ENCODE results near the gene HBM.
"Not testable (repeated sequence)": the region's sequence is repeated elsewhere in the genome, so short reads cannot be mapped to it uniquely, and the experiment has no call there.

Gene HBM

GRCh38 chr16:146646-147045 is 19.1 kb upstream of the HBM start:
- Histone ChIP-seq H3K4me3 (ENCODE audit: insufficient read length, low read depth) (no peak overlapping the region), H3K9me3 (ENCODE audit: insufficient read depth, low read length) (no peaks in the 10 kb centered on the region), H3K36me3 (ENCODE audit: insufficient read depth, insufficient read length, low read length) (no peaks in the 10 kb centered on the region), H3K9ac (ENCODE audit: insufficient read length, low read depth) (no peak overlapping the region), H3K27me3 (ENCODE audit: insufficient read depth, insufficient read length) (peaks cover 4% of the 10 kb centered on the region), H3K4me1 (ENCODE audit: insufficient read depth, insufficient read length) (peaks cover 9% of the 10 kb centered on the region)
- no peak for TF ChIP-seq YY1 (IDR thresholded peaks at IDR 0.05; ENCODE audit: insufficient read depth, insufficient read length)
- no peak for TF ChIP-seq SUZ12 (IDR thresholded peaks at IDR 0.05; ENCODE audit: extremely low read depth, insufficient read depth, insufficient read length)
- TF ChIP-seq ZNF274 (IDR thresholded peaks at IDR 0.05; ENCODE audit: low read depth, low read length) = no peak
- DNase-seq (ENCODE audit: low read depth, low spot score) = no peak

DNA sequence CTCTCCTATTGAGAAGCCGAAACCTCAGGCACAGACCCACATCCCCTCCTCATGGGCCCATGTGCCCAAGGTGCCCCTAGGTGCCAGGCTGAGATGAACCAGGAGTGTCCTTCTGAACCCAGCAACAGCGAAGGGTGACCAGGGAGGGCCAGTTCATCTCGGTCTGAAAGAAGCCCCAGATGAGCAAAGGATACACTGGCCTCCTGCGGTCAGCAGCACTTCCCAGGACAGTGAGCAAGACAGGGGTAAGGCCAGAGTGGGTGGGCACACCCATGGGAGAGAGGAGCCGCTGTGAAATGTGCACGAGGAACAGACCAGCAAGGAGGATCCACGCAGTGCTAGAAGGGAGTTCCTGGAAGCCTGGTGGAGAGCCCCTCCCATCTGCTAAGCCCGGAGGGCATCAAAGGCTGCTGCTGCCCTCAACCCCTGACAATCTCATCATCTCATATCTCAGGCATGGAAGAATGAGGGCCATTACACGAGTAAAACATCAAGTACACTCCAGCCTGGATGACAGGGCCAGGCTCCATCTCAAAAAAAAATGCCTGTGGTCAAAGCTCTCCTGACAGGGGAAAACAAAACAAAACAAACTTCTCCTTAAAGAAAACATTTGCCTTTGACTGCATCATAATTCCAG is 16.6 kb upstream of the HBM start:
- DNase-seq (ENCODE audit: low read depth, low spot score) = no peak

GRCh38 chr16:152141-153128 is 13.3 kb upstream of the HBM start, which contains the start of gene HBZ:
HBZ (plus strand) TSS chr16:152644; CDS start chr16:152910, 266 bp downstream.
- Histone ChIP-seq H3K36me3 (ENCODE audit: insufficient read depth, insufficient read length, low read length) (no peaks in the 10 kb centered on the region), H3K4me1 (ENCODE audit: insufficient read depth, insufficient read length) (peaks cover 11% of the 10 kb centered on the region), H3K9ac (ENCODE audit: insufficient read length, low read depth) (no peak within 1 kb of the TSS), H3K27me3 (ENCODE audit: insufficient read depth, insufficient read length) (peaks cover 33% of the 10 kb centered on the region), H3K4me3 (ENCODE audit: insufficient read length, low read depth) (no peak within 1 kb of the TSS), H3K9me3 (ENCODE audit: insufficient read depth, low read length) (no peaks in the 10 kb centered on the region)
- TF ChIP-seq ZNF274 (IDR thresholded peaks at IDR 0.05; ENCODE audit: low read depth, low read length) (no peak), SUZ12 (IDR thresholded peaks at IDR 0.05; ENCODE audit: extremely low read depth, insufficient read depth, insufficient read length) (no peak), YY1 (IDR thresholded peaks at IDR 0.05; ENCODE audit: insufficient read depth, insufficient read length) (no peak)
- DNase-seq (ENCODE audit: low read depth, low spot score) = no peak

More for the DNA sequence above, 16.6 kb upstream of the HBM start:
- no peaks in the 10 kb centered on the region for H3K9me3 ChIP-seq (ENCODE audit: insufficient read depth, low read length)
- H3K4me3 ChIP-seq (ENCODE audit: insufficient read length, low read depth) = no peak overlapping the region
- TF ChIP-seq YY1 (IDR thresholded peaks at IDR 0.05; ENCODE audit: insufficient read depth, insufficient read length) = no peak
- no peak for TF ChIP-seq SUZ12 (IDR thresholded peaks at IDR 0.05; ENCODE audit: extremely low read depth, insufficient read depth, insufficient read length)
- no peak for TF ChIP-seq ZNF274 (IDR thresholded peaks at IDR 0.05; ENCODE audit: low read depth, low read length)
- H3K36me3 ChIP-seq (ENCODE audit: insufficient read depth, insufficient read length, low read length) = no peaks in the 10 kb centered on the region
- peak overlapping the region; percentile 16 for H3K9ac ChIP-seq (ENCODE audit: insufficient read length, low read depth)
- H3K4me1 ChIP-seq (ENCODE audit: insufficient read depth, insufficient read length) = peaks cover 9% of the 10 kb centered on the region
- peaks cover 4% of the 10 kb centered on the region for H3K27me3 ChIP-seq (ENCODE audit: insufficient read depth, insufficient read length)

- H3K27me3 ChIP-seq (ENCODE audit: insufficient read depth, insufficient read length) = peaks cover 33% of the 10 kb centered on the region
- H3K4me3 ChIP-seq (ENCODE audit: insufficient read length, low read depth); H3K36me3 ChIP-seq (ENCODE audit: insufficient read depth, insufficient read length, low read length); H3K9ac ChIP-seq (ENCODE audit: insufficient read length, low read depth); DNase-seq (ENCODE audit: low read depth, low spot score); H3K9me3 ChIP-seq (ENCODE audit: insufficient read depth, low read length): not testable (repeated sequence)
- H3K4me1 ChIP-seq (ENCODE audit: insufficient read depth, insufficient read length) = peaks cover 11% of the 10 kb centered on the region
Measured at GRCh38 chr16:153129-153521, 12.7 kb upstream of the HBM start.

DNA sequence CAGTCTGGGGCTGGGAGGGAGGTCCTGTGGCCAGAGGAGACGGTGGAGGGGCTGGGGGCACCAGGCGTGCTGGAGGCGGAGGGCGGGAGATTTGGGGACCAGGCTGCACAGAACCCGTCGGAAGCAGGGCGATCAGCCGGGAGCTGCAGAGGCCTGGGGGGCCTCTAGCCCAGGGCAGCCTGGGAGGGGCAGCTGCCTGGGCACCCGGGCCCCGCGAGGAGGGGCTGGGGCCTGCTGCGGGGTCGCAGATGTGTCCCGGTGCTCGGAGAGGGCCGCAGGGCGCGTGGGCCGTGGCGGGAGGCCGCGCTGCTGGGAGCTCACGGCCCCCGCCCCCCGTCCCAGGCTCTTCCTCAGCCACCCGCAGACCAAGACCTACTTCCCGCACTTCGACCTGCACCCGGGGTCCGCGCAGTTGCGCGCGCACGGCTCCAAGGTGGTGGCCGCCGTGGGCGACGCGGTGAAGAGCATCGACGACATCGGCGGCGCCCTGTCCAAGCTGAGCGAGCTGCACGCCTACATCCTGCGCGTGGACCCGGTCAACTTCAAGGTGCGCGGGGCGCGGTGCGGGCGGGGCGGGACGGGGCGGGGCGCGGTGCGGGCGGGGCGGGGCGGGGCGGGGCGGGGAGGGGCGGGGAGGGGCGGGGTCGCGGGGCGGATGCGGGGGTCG is 12.1 kb upstream of the HBM start:
- not testable (repeated sequence) for H3K4me3 ChIP-seq (ENCODE audit: insufficient read length, low read depth); H3K9me3 ChIP-seq (ENCODE audit: insufficient read depth, low read length); H3K4me1 ChIP-seq (ENCODE audit: insufficient read depth, insufficient read length); H3K9ac ChIP-seq (ENCODE audit: insufficient read length, low read depth); H3K36me3 ChIP-seq (ENCODE audit: insufficient read depth, insufficient read length, low read length); DNase-seq (ENCODE audit: low read depth, low spot score)
- H3K27me3 ChIP-seq (ENCODE audit: insufficient read depth, insufficient read length) = peaks cover 29% of the 10 kb centered on the region

DNA sequence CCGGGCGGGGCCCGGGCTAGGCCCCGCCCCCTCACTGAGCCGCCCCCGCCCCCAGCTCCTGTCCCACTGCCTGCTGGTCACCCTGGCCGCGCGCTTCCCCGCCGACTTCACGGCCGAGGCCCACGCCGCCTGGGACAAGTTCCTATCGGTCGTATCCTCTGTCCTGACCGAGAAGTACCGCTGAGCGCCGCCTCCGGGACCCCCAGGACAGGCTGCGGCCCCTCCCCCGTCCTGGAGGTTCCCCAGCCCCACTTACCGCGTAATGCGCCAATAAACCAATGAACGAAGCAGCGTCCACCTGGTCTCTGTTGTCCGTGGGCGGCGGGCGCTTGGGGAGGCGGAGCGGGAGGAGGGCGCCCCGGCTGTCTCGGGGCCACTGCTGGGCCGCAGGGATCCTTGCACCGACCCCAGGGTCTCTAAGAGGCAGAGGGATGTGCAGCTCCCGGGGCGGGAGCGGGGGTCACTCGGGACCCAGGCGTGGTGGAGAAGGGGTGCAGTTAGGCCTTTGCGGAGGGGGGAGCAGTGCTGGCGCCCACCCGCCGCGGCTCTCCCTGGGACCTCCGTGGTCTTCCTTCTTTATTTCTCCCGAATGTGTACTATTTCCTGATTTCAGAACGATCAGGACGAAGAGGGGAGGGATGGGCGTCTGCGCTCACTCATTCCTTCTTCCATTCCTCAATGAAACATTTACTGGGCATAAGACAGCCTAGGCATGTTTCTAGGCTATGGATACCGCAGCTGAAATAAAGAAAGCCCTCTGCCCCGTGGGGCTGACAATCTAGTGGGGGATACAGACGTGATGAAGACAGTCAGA is 11.4 kb upstream of the HBM start:
- no peak for DNase-seq (ENCODE audit: low read depth, low spot score)
- Histone ChIP-seq H3K4me1 (ENCODE audit: insufficient read depth, insufficient read length) (peaks cover 4% of the 10 kb centered on the region), H3K9me3 (ENCODE audit: insufficient read depth, low read length) (no peaks in the 10 kb centered on the region), H3K36me3 (ENCODE audit: insufficient read depth, insufficient read length, low read length) (no peaks in the 10 kb centered on the region), H3K27me3 (ENCODE audit: insufficient read depth, insufficient read length) (peaks cover 29% of the 10 kb centered on the region), H3K9ac (ENCODE audit: insufficient read length, low read depth) (peak overlapping the region; percentile 70), H3K4me3 (ENCODE audit: insufficient read length, low read depth) (peak overlapping the region; percentile 56)
- TF ChIP-seq YY1 (IDR thresholded peaks at IDR 0.05; ENCODE audit: insufficient read depth, insufficient read length) (no peak), SUZ12 (IDR thresholded peaks at IDR 0.05; ENCODE audit: extremely low read depth, insufficient read depth, insufficient read length) (no peak), ZNF274 (IDR thresholded peaks at IDR 0.05; ENCODE audit: low read depth, low read length) (no peak)

All from NT2/D1 (cell line).